NCI-H526 treated with DMSO at 0.1 percent for 48 hours (cell line): ENCODE results near the gene MED8.
"Not testable (repeated sequence)": the region's sequence is repeated elsewhere in the genome, so short reads cannot be mapped to it uniquely, and the experiment has no call there.

Source experiments
- DNase-seq: peaks from one replicate; lab custom pipeline; 2025; lab: John Stamatoyannopoulos, UW

Gene MED8

DNA sequence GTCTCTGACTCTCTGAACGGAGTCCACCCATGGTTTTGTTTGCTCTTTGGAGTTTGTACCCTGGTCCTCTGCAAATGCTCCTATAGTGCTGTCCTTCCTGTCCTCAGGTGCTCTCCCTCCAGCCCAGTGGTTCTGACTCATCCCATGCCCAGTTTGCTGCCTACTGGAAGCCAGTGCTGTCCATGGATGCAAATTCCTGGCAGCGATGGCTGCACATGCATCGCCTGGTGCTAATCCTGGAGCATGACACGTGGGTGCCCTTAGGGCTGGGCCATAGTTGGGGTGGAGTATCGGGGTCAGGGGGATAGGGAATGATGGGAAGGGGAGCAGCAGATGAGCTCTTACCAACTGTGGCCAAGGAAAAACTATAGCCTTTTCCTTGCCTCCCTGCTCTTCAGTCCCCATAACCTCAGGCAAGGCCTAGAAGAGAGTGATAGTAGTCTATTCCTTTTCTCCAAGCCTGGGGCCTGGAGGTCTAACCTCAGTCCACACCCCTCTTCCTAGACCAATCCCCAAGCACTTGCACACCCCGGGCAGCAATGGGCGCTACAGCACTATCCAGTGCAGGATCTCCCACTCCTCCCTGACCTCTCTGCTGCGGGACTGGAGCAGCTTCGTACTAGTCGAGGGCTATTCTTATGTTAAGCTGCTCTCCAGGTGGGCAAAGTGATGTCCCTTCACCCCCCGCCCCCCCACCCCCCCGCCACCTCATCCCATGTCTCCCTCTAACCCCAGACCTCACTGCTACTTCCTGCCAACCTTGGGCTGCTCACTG is 32.6 kb upstream of the MED8 start:
- no peak for DNase-seq

DNA sequence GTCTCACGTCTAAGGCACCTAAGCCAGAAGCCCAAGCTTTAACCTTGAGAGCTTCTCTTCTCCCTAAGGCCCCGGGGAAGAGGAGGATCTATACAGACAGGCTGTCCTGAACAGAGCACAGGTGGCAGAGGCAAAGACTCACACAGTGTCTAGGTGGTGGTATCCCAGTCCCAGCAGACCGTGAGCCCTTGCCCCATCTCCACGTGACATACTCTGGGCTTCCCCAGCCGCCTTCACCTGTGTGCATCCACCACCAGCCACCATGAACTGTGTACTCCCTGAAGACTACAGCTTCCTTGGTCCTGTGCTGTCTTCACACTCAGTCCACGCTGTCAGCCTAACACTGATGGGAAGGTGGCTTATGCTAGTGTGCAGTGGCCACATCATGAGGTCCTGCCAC is 31.8 kb upstream of the MED8 start:
- DNase-seq, result no peak

DNA sequence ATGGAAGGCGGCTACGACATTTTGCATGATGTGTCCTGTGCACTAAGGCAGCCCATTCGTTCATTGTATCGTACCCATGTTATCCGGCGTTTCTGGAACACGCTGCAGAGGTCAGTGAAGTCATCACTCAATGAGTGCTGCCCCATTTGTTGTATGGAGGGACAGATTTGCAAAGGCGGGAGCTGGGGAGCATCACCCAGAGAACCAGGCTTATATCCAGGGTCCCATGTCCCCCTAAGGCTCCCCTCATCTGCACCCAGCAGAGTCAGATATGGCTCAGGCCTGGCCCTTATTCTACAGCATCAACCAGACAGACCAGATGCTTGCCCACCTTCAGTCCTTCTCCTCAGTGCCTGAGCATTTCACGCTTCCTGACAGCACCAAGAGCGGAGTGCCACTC is 31.3 kb upstream of the MED8 start:
- DNase-seq, result no peak

DNA sequence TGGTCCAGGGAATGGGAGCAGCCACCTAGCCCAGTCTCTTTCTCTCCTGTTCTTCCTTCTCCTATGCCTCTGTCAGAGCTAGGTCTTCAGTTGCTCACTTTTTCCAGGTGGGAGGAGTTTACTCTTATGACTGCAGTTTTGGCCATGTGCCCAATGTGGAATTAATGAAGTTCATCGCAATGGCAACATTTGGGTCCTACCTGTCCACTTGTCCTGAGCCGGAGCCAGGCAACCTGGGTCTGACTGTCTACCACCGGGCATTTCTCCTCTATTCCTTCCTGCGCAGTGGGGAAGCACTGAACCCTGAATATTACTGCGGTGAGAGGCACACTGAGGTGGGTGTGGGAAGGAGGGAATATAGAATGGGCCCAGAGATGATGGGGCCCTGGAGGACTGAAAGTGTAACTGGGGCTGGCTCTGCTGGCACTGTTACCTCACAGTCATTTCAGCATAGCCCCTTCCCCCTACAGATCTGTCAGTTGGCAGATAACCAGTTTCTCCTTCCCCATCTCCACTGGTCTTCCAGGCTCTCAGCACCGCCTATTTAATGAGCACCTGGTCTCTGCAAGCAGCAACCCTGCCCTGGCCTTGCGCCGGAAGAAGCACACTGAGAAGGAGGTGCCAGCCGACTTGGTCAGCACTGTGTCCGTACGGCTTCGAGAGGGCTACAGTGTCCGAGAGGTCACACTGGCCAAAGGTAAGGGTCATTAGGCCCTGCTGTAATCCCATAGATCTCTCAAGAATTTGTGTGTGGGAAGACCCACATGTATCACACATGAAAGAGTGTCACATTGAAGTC is 30.2 kb upstream of the MED8 start:
- no peak for DNase-seq

DNA sequence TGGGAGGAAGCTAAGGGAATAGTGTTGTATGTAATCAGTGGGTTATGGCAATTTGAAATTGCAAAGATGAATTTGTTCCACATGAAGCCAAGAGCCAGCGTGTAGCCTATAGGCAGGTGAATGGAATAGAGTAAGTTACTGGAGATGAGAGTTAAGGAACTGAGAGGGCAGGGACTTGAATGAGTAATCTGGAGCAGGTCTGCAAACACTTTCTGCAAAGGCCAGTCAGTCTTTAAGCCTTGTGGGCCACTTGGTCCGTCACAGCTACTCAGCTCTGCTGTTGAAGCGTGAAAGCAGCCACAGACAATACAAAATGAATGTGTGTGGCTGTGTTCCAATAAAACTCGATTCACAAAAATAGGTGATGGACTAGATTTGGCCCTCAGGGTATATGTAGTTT is 29.3 kb upstream of the MED8 start:
- DNase-seq, result no peak

DNA sequence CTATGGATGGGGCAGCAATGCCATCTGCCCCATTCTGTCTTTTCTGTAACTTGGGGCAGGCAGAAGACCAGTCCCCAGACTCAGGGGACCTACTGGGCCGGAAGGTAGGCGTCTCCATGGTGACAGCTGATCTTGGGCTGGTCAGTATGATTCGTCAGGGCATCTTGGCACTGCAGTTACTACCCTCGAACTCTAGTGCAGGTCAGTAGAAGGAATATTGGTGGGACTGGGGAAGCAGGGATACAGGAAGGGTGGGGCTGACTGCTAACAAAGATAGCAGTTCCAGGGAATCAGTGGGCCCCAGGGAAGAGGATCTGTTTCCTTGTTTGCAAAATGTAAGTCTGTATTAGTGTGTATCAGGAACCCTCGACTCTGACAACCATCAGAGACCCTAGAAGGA is 26.3 kb upstream of the MED8 start:
- no peak for DNase-seq

DNA sequence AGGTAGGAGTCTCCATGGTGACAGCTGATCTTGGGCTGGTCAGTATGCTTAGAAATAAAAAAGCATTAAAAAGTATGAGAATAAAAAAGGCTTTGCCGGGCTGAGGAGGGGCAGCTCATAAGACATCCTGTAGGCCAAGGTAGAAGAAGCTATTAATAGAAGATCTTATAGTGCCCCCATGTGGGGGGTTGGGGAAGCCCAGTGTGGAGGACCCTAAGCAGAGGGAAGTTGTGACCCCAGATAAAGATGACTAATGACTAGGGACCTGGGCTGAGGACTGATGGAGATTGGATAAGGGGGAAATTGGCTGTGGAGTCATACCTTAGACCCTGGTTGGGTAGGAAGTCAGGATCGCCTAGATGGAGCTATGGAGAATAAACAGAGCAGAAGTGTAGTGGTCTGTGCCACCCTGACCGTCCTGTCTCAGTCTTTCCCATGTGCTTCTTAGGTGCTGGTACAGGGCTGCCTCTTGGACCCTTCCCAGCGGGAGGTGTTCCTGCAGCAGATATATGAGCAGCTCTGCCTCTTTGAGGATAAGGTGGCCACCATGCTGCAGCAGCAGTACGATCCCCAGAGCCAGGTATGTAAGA is 25.1 kb upstream of the MED8 start:
- peak; percentile 63 for DNase-seq

DNA sequence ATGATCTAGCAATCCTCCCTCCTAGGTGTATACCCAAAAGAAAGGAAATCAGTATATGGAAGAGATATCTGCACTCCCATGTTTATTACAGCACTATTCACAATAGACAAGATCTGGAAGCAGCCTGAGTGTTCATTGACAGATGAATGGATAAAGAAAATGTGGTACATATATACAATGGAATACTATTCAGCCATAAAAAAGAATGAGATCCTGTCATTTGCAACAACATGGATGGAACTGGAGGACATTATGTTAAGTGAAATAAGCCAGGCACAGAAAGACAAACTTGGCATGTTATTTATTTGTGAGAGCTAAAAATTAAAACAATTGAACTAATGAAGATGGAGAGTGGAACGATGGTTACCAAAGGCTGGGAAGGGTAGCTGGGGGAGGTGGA is 23.8 kb upstream of the MED8 start:
- not testable (repeated sequence) for DNase-seq

DNA sequence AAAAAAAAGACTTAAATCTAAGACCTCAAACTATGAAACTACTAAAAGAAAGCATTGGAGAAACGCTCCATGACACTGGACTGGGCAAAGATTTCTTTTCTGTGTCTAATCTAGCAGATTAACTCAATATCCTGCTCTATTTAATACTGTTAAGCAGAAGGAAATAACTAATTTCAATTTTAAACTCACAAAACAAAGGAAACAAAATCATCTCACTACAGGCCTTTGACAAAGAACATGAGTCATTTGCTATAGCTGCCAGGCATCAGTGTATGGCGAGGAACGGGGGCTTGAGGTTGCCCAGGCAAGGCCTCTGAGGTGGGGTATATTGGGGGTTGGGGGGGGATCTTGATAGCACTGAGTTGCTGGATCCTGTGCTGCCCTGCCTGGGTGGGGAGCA is 21.0 kb upstream of the MED8 start:
- DNase-seq, result no peak

DNA sequence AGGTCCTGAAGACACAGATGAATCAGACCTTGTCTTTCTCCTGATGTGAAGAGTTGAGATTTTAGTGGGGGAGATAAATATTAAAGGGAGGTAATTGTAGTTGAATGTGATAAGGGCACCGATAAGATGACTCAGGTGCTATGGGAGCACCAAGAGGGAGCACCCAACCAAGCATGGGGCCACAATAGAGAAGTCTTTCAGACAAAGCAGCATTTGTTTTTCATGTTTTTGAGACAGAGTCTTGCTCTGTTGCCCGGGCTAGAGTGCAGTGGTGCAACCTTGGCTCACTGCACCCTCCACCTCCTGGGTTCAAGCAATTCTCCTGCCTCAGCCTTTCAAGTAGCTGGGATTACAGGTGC is 16.3 kb upstream of the MED8 start:
- DNase-seq, result no peak

DNA sequence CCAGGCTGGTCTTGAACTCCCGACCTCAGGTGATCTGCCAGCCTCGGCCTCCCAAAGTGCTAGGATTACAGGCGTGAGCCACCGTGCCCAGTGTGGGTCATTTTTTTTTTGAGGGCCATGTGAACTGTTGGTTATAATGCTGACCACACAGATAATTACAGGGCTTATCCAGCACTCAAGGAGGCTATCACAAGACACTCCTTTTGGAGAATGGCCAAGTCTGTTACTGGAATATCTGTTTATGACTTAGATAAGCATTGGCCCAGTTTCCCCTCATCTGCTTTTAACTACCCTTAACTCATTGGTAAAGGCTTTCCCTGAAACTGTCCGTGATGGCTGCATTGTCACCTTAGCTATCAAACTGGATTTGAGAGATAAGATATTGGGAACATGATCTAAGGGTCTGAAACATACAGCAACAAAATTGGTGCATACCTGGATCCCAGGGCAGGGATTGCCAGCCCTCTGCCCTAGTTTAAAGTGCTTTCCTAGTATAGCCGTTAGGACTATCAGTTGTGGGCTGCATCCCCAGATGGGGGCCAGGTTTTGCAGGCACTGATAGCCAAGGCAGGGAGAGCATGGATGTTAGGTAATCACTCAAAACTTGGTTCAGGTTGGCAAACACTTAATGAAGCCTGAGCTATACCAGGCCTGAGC is 15.7 kb upstream of the MED8 start:
- no peak for DNase-seq

DNA sequence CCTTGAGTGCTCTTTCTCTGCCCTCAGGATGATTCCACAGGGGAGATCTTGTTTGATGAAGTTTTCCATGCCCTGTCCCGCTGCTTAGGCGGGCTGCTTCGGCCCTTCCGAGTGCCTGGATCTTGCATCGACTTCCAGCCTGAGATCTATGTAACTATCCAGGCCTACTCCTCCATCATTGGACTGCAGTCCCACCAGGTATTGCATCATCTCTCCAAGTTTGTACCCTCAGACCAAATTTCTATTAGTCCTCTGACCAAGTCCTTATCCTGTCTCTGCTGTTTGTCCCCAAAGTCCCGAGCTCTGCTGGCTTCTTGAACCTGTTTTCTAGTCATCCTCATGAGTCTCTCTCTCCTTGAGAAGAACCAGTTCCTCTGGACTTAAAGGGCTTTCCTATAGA is 14.8 kb upstream of the MED8 start:
- DNase-seq, result no peak

DNA sequence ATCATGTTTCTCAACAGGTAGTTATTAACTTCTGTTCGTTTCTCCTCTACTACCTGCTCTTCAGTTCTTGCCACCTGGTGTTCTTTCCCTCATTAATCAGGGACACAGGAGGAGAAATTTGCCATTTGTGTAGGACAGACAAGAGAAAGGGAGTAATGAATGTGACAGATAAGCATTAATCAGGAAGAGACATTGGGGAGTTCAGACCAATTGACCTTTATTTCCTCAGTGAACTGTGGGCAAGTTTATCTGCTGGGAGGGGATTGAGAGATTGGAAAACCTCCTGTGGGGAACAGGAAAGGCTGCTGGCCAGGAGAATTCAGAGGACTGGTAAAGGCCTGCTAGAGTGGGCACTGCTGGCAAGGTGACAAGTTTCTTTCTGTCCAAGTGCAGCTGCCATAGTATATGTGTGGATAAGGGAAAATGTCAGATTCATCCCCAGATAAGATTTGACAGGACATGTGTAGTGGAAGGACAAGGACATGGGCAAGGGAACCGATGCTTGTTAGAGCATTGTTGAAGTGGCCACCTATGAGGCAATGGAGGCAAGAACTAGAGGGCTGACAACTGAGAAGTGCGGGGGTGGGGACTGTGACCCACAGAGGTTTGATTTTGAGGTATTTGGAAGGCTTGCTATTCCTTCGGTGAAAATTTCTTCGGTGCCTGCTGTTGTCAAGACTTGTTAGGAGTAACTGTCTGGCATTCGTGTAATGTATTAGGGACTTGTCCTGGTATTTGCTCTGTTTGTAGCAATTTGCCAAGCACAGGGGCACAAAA is 12.7 kb upstream of the MED8 start:
- no peak for DNase-seq

DNA sequence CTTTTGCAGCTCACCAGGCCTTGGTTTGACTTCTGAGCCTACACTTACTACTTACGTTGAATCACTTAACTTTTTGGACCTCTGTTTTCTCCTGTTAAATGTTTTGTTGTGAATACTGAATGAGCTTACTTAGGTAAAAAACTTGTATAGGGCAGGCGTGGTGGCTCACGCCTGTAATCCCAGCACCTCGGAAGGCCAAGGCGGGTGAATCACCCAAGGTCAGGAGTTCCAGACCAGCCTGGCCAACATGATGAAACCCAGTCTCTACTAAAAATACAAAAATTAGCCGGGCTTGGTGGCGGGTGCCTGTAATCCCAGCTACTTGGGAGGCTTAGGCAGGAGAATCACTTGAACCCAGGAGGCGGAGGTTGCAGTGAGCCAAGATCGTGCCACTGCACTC is 10.8 kb upstream of the MED8 start:
- DNase-seq, result not testable (repeated sequence)

DNA sequence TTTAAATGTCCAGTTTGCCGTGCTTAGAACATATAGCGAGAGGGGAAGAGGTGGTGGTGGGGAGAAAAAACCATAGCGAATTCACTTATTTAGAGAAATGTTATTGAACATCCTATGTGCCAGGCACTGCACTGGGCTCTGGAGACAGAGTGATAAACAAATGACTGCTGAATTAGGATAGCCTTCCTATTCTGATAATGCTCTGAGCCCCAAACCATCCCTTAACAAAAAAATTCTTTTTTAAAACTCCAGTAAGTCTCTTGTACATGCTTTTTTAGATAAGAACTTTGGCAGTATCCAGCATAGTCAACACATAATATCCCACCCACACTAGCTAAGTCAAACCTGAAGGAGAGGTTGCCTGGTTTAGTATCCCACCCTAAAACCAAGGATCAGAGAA is 8.6 kb upstream of the MED8 start:
- no peak for DNase-seq

DNA sequence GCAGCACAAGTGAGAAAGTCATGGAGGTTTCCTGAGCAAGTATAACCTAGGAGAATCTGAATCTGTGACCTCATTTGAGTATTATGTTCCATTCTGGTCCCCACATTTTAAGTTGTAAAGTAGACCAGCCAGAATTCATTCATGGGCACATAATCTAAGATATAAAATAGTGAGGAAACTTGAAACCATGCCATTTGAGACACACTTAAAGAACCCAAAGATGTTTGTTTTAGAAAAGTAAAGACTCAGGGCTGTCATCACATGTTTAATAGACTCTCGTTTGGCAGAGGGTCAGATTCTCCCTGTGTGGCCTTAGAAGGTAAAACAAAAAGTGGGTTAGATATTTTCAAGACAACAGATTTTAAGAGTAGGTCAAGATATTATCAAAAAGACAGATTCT is 6.5 kb upstream of the MED8 start:
- no peak for DNase-seq

DNA sequence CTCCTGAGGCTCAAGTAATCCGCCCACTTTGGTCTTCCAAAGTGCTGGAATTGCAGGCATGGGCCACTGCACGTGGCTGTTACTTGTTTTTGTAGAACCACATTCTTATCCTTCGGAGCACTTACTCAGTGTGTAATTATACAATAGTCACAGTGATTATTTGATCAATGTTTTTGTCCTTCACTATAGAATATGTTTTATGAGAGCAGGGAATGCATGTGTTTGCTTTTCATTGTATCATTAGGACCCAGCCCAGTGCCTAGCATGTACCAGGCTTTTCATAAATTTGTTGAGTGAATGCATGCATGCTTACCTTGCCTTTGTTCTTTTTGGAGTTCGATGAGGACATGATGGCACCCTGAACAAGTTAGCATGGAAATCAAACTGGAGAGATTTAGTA is 5.9 kb upstream of the MED8 start:
- no peak for DNase-seq

DNA sequence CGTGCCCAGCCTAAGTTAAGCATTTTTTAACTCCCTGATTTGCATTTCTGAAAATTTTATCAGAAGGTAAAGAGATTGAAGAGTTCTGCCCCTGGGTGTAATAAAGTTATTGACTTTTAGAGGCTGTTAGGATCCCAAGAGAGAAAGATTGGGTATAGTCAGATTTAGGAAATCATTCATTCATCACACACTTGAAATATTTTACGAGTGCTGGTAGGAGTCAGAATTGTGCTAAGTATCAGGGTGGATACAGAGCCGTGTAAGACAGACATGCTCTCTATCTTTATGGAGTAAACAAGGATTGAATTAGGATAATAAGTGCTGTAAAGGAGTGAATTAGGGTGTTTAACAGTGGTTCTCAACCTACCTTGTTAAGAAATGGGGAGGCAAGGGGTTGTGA is 3.1 kb upstream of the MED8 start:
- DNase-seq, result no peak

DNA sequence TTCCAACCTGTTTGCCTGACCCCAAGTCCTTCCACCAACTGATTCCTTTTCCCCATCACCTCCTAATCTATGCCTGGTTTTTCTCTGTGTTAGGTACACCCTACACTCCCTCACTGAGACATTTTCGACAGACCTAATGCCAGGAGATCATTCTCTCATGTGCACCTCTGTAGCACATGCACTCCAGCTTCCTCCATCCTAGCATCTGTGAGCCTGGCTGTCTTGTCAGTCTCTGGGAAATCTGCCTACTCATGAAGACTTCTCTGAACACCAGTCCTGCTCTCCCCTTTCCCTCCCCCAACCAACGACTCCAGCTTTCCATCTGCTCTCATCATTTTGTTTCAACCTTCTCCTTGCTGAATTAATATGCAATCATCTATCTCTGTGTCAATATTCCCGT is 987 bp downstream of the MED8 start:
- DNase-seq, result no peak

DNA sequence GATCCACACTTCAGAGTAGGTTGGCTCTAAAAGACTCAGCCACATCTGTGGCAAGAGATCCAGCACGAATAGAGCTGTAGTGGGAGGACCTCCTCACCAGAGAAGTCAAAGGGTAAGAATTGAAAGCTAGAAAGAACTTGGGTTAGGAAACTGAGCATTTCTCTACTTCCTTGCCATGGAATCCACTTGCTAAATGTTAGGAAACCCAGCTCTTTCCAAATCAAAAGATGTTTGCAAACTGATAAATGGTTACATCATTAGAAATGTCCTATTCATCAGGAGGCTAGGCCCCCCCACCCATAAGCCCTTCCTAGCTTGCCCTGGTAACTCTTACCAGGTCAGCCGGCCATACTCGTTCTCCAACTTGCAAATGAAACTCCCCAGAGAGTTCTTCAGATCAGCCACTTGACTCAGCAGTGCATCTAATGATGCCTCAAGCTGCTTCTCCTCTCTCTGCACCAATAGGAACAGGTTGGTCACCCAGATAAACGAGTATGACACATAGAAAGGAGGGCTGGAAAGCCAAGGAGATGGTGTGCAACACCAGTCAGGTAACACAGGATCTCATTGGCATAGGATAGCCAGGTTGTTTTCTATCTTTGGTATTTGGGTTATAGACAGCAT is 1.5 kb downstream of the MED8 start:
- DNase-seq, result no peak

DNA sequence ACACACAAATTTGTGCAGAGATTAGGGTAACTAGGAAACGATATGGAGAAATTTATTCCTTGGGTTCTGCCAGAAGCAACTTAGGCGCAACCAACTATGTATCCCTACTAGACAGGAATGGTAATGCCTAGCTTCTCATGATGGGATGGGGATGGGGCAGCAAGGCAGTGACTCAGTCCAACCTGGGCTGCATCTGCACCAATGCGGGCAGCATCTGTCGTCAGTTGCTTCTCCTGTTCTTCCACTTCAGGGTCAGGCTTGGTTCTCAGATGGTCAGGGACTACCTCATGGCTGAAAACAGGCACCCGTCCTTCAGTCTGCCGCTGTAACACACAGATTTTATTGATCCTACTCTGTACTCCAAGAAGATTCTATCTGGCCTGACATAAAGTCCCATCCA is 2.9 kb downstream of the MED8 start:
- DNase-seq, result no peak

DNA sequence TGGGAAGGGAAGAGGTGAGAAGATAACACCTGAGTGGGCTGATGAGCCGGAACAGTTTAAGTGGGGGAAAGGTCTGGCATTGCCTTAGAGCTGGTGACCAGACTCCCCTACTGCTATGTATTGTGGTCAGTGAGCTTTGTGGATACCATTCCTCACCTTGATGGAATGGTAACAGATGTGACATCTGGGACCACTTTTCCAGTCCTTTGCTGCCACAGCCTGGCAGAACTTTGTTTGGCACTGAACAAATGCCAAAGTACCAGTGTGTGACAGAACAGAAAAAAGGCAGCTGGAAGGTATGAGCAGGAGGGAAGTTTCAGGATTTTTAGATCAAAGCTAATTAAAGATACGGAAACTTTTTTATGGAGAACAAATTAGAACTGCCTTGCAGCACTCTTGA is 6.2 kb downstream of the MED8 start:
- DNase-seq, result no peak
